Measurements from ENCODE around the gene IGSF21. TPM values are rescaled to one million over a fixed set of nuclear protein-coding genes. Genes with fewer than 3 reads are reported as not detected.

IGSF21 gene
- total RNA-seq, 1 donor from 2014 or later = 1.8 TPM

GRCh38 chr1:18146886-18147285 lies 39.3 kb downstream of the IGSF21 start:
- DNase-seq (no peak), ATAC-seq (no peak)
- Histone ChIP-seq H3K36me3 (no peaks in the 10 kb centered on the region), H3K27me3 (ENCODE audit: low read depth) (peaks cover 2% of the 10 kb centered on the region), H3K4me3 (no peak overlapping the region), H3K27ac (no peak overlapping the region), H3K4me1 (no peaks in the 10 kb centered on the region), H3K9me3 (no peaks in the 10 kb centered on the region)
- intact Hi-C loops (cut with DNase I) = no loop called here
- no peak for TF ChIP-seq CTCF (IDR thresholded peaks at IDR 0.05)

GRCh38 chr1:18147672-18148071 lies 40.1 kb downstream of the IGSF21 start:
- ATAC-seq (no peak), DNase-seq (no peak)
- H3K27ac ChIP-seq = no peak overlapping the region
- H3K36me3 ChIP-seq = no peaks in the 10 kb centered on the region
- no peak overlapping the region for H3K4me3 ChIP-seq
- H3K4me1 ChIP-seq = no peaks in the 10 kb centered on the region
- intact Hi-C loops (cut with DNase I) = no loop called here
- no peaks in the 10 kb centered on the region for H3K9me3 ChIP-seq
- TF ChIP-seq CTCF (IDR thresholded peaks at IDR 0.05) = no peak
- peaks cover 6% of the 10 kb centered on the region for H3K27me3 ChIP-seq (ENCODE audit: low read depth)

- intact Hi-C loops (cut with DNase I) = no loop called here
- Histone ChIP-seq H3K4me3 (no peak overlapping the region), H3K9me3 (no peaks in the 10 kb centered on the region), H3K36me3 (no peaks in the 10 kb centered on the region), H3K4me1 (no peaks in the 10 kb centered on the region), H3K27ac (no peak overlapping the region), H3K27me3 (ENCODE audit: low read depth) (peaks cover 6% of the 10 kb centered on the region)
- DNase-seq (no peak), ATAC-seq (no peak)
- TF ChIP-seq CTCF (IDR thresholded peaks at IDR 0.05) = no peak
These were observed 40.9 kb downstream of the IGSF21 start for GRCh38 chr1:18148461-18148860.

- Histone ChIP-seq H3K9me3 (no peaks in the 10 kb centered on the region), H3K27ac (no peak overlapping the region), H3K36me3 (no peaks in the 10 kb centered on the region), H3K4me3 (no peak overlapping the region), H3K27me3 (ENCODE audit: low read depth) (peaks cover 6% of the 10 kb centered on the region), H3K4me1 (no peaks in the 10 kb centered on the region)
- intact Hi-C loops (cut with DNase I) = no loop called here
- DNase-seq (no peak), ATAC-seq (no peak)
- no peak for TF ChIP-seq CTCF (IDR thresholded peaks at IDR 0.05)
These were observed 41.5 kb downstream of the IGSF21 start for GRCh38 chr1:18149027-18149641.

- no peaks in the 10 kb centered on the region for H3K9me3 ChIP-seq
- no peaks in the 10 kb centered on the region for H3K4me1 ChIP-seq
- DNase-seq = no peak
- H3K27ac ChIP-seq = no peak overlapping the region
- H3K4me3 ChIP-seq = no peak overlapping the region
- peaks cover 6% of the 10 kb centered on the region for H3K27me3 ChIP-seq (ENCODE audit: low read depth)
- ATAC-seq = no peak
- TF ChIP-seq CTCF (IDR thresholded peaks at IDR 0.05) = no peak
- intact Hi-C loops (cut with DNase I) = no loop called here
- no peaks in the 10 kb centered on the region for H3K36me3 ChIP-seq
These were observed 44.0 kb downstream of the IGSF21 start for GRCh38 chr1:18151436-18152122.
